ENCODE data around the gene CAMKMT. TPM values are rescaled to one million over a fixed set of nuclear protein-coding genes. Genes with fewer than 3 reads are reported as not detected.

The CAMKMT gene
- total RNA-seq, 2 experiments from 2014 or later = 25.7 to 27.4 TPM

- peaks cover 13% of the 10 kb centered on the region for H3K4me1 ChIP-seq (ENCODE audit: insufficient read depth, low read length, poor library complexity, severe bottlenecking)
- no peaks in the 10 kb centered on the region for H3K36me3 ChIP-seq (ENCODE audit: insufficient read depth, low read length)
- no peak for DNase-seq (ENCODE audit: low spot score)
- no TSS peak for BruUV-seq (replicated peaks)
- no peak overlapping the region for H3K4me2 ChIP-seq (ENCODE audit: low read length)
- TF ChIP-seq EZH2phosphoT487 (IDR thresholded peaks at IDR 0.05; ENCODE audit: borderline replicate concordance, low read depth, low read length) = no peak
- TF ChIP-seq CTCF (conservative IDR thresholded peaks at IDR 0.05; ENCODE audit: low read length) = no peak
- H4K20me1 ChIP-seq (ENCODE audit: insufficient read depth, low read length) = 0 out of 2 replicates have a peak, but pooled peaks cover 8% of the 10 kb centered on the region
- H3K4me3 ChIP-seq (ENCODE audit: low read depth, low read length, poor library complexity, severe bottlenecking) = no peak overlapping the region
- H3K9me3 ChIP-seq (ENCODE audit: low read length) = no peaks in the 10 kb centered on the region
- ChIA-PET POLR2A (interaction anchor here (0.5 kb wide), 1 partner anchor 256 kb away, joined by 3 read pairs; no protein-coding TSS in a partner anchor), CTCF (ENCODE audit: unreplicated experiment) (no interaction called here)
- intact Hi-C loops (cut with micrococcal nuclease; ENCODE audit: unreplicated experiment) = no loop called here
- H3K27ac ChIP-seq (ENCODE audit: low read depth, low read length, poor library complexity, severe bottlenecking) = no peak overlapping the region
- H2AFZ ChIP-seq (ENCODE audit: low read length) = no peak overlapping the region
- no peaks in the 10 kb centered on the region for H3K9me2 ChIP-seq (ENCODE audit: insufficient read depth, low read length)
- H3K79me2 ChIP-seq (ENCODE audit: insufficient read depth, low read depth, low read length) = peaks cover 43% of the 10 kb centered on the region; the same call in 1 of the 2 replicates
Observed at GRCh38 chr2:44364604-44365003, 2.9 kb downstream of the CAMKMT start.

GRCh38 chr2:44367591-44367990 is 5.8 kb downstream of the CAMKMT start:
- no peak overlapping the region for H3K4me2 ChIP-seq (ENCODE audit: low read length)
- no peaks in the 10 kb centered on the region for H3K9me2 ChIP-seq (ENCODE audit: insufficient read depth, low read length)
- no peak overlapping the region for H3K27ac ChIP-seq (ENCODE audit: low read depth, low read length, poor library complexity, severe bottlenecking)
- no peak for DNase-seq (ENCODE audit: low spot score)
- H3K36me3 ChIP-seq (ENCODE audit: insufficient read depth, low read length) = peaks cover under 1% of the 10 kb centered on the region; the same call in 1 of the 2 replicates
- H3K4me1 ChIP-seq (ENCODE audit: insufficient read depth, low read length, poor library complexity, severe bottlenecking) = peaks cover 3% of the 10 kb centered on the region
- H4K20me1 ChIP-seq (ENCODE audit: insufficient read depth, low read length) = 0 out of 2 replicates have a peak, but pooled peaks cover 8% of the 10 kb centered on the region
- POLR2A ChIA-PET = interaction anchor here (0.5 to 0.6 kb wide), 2 partner anchors 11 to 17 kb away, joined by 3 read pairs; no protein-coding TSS in a partner anchor
- H2AFZ ChIP-seq (ENCODE audit: low read length) = no peak overlapping the region
- no TSS peak for BruUV-seq (replicated peaks)
- no peaks in the 10 kb centered on the region for H3K9me3 ChIP-seq (ENCODE audit: low read length)
- peaks cover 29% of the 10 kb centered on the region; the same call in 1 of the 2 replicates for H3K79me2 ChIP-seq (ENCODE audit: insufficient read depth, low read depth, low read length)
- no peak for TF ChIP-seq CTCF (conservative IDR thresholded peaks at IDR 0.05; ENCODE audit: low read length)
- no peak for TF ChIP-seq EZH2phosphoT487 (IDR thresholded peaks at IDR 0.05; ENCODE audit: borderline replicate concordance, low read depth, low read length)
- intact Hi-C loops (cut with micrococcal nuclease; ENCODE audit: unreplicated experiment) = no loop called here
- CTCF ChIA-PET (ENCODE audit: unreplicated experiment) = no interaction called here
- no peak overlapping the region for H3K4me3 ChIP-seq (ENCODE audit: low read depth, low read length, poor library complexity, severe bottlenecking)

- intact Hi-C loops (cut with micrococcal nuclease; ENCODE audit: unreplicated experiment) = no loop called here
- Histone ChIP-seq H3K27ac (ENCODE audit: low read depth, low read length, poor library complexity, severe bottlenecking) (no peak overlapping the region), H3K9me2 (ENCODE audit: insufficient read depth, low read length) (no peaks in the 10 kb centered on the region), H3K36me3 (ENCODE audit: insufficient read depth, low read length) (peaks cover 4% of the 10 kb centered on the region; the same call in 1 of the 2 replicates), H4K20me1 (ENCODE audit: insufficient read depth, low read length) (0 out of 2 replicates have a peak, but pooled peaks cover 6% of the 10 kb centered on the region), H2AFZ (ENCODE audit: low read length) (no peak overlapping the region), H3K79me2 (ENCODE audit: insufficient read depth, low read depth, low read length) (peaks cover 15% of the 10 kb centered on the region; the same call in 1 of the 2 replicates), H3K4me2 (ENCODE audit: low read length) (no peak overlapping the region), H3K9me3 (ENCODE audit: low read length) (no peaks in the 10 kb centered on the region), H3K4me1 (ENCODE audit: insufficient read depth, low read length, poor library complexity, severe bottlenecking) (no peaks in the 10 kb centered on the region), H3K4me3 (ENCODE audit: low read depth, low read length, poor library complexity, severe bottlenecking) (no peak overlapping the region)
- DNase-seq (ENCODE audit: low spot score) = no peak
- no peak for TF ChIP-seq EZH2phosphoT487 (IDR thresholded peaks at IDR 0.05; ENCODE audit: borderline replicate concordance, low read depth, low read length)
- TF ChIP-seq CTCF (conservative IDR thresholded peaks at IDR 0.05; ENCODE audit: low read length) = no peak
- ChIA-PET CTCF (ENCODE audit: unreplicated experiment) (no interaction called here), POLR2A (interaction anchor here (0.6 kb wide), 1 partner anchor 387 kb away, joined by 3 read pairs; no protein-coding TSS in a partner anchor)
- no TSS peak for BruUV-seq (replicated peaks)
Observed at GRCh38 chr2:44369392-44369791, 7.6 kb downstream of the CAMKMT start.
